ENCODE results near the gene SLC23A1. TPM values are rescaled to one million over a fixed set of nuclear protein-coding genes. Genes with fewer than 3 reads are reported as not detected.

The SLC23A1 gene
- total and polyA plus RNA-seq, 9 of the 15 experiments (the other 6 are each of a cell fraction or from before 2014, with no cell fraction given), result 0.03 to 0.20 (median 0.05) TPM; not detected in 5

DNA sequence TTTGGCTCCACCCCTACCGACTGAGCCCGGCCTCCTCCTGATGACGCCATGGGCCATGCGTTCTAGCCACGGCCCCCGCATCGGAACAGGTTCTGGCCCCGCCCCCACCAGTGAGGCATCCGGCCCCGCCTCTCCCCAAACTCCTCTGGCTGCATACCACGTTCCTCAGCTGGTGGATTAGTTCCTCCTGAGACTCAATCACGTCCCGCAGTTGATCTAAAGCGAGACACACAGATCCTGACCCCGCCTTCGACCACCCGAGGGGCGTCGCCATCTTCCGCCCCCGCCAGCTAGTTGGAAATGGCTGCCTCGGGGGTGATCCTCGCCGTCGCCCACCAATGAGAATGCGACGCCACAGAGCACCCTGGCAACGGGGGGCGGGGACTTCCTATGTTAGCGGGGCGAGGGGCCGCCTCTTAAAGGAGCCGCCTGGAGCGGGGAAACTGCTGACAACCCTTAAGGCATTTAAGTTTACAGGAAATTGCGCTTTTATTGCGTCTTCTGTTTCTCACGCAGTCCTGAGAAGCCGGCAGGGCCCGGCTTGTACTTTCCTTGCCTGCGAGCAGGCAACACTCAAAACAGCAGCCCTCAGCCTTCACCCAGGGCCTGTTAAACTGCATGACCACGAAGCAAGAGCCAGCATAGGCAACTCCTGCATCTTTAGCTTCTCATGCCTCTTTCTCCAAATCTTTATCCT, 20.8 kb upstream of the SLC23A1 start, which contains the start of gene SPATA24 (continued):
- TF ChIP-seq CC2D1A (IDR thresholded peaks at IDR 0.05), result peak; percentile 99
- TF ChIP-seq ZNF143 (CRISPR knock-in tag; IDR thresholded peaks at IDR 0.05), result no peak
- TF ChIP-seq HDAC2 (IDR thresholded peaks at IDR 0.05), result peak; percentile 94
- TF ChIP-seq JUN (IDR thresholded peaks at IDR 0.05; ENCODE audit: borderline replicate concordance, low read depth, low read length), result peak; percentile 7; the same call in 1 of the 2 replicates
- no peak for TF ChIP-seq JUN (CRISPR knock-in tag; IDR thresholded peaks at IDR 0.05; ENCODE audit: borderline replicate concordance)
- TF ChIP-seq CBX3 (IDR thresholded peaks at IDR 0.05; ENCODE audit: borderline replicate concordance in 1 of 2, low read length in 2 of 2), result 0 out of 3 replicates have a peak, but pooled peaks of 1 of the 2 experiments have one; percentile 8
- TF ChIP-seq ZBTB17 (CRISPR knock-in tag; IDR thresholded peaks at IDR 0.05), result peak; percentile 36; the same call in 1 of the 2 replicates
- TF ChIP-seq IRF2 (CRISPR knock-in tag; IDR thresholded peaks at IDR 0.05), result no peak
- peak; percentile 74; the same call in 1 of the 2 replicates for TF ChIP-seq MXI1 (IDR thresholded peaks at IDR 0.05; ENCODE audit: low read depth, low read length)
- no peak for TF ChIP-seq ZNF217 (CRISPR knock-in tag; IDR thresholded peaks at IDR 0.05)
- TF ChIP-seq, protein P1, sequence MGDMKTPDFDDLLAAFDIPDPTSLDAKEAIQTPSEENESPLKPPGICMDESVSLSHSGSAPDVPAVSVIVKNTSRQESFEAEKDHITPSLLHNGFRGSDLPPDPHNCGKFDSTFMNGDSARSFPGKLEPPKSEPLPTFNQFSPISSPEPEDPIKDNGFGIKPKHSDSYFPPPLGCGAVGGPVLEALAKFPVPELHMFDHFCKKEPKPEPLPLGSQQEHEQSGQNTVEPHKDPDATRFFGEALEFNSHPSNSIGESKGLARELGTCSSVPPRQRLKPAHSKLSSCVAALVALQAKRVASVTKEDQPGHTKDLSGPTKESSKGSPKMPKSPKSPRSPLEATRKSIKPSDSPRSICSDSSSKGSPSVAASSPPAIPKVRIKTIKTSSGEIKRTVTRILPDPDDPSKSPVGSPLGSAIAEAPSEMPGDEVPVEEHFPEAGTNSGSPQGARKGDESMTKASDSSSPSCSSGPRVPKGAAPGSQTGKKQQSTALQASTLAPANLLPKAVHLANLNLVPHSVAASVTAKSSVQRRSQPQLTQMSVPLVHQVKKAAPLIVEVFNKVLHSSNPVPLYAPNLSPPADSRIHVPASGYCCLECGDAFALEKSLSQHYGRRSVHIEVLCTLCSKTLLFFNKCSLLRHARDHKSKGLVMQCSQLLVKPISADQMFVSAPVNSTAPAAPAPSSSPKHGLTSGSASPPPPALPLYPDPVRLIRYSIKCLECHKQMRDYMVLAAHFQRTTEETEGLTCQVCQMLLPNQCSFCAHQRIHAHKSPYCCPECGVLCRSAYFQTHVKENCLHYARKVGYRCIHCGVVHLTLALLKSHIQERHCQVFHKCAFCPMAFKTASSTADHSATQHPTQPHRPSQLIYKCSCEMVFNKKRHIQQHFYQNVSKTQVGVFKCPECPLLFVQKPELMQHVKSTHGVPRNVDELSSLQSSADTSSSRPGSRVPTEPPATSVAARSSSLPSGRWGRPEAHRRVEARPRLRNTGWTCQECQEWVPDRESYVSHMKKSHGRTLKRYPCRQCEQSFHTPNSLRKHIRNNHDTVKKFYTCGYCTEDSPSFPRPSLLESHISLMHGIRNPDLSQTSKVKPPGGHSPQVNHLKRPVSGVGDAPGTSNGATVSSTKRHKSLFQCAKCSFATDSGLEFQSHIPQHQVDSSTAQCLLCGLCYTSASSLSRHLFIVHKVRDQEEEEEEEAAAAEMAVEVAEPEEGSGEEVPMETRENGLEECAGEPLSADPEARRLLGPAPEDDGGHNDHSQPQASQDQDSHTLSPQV (IDR thresholded peaks at IDR 0.05), result peak; percentile 86
- TF ChIP-seq NONO (IDR thresholded peaks at IDR 0.05; ENCODE audit: low read depth in 2 of 2, low read length in 1 of 2), result 0 out of 4 replicates have a peak, but pooled peaks of 1 of the 2 experiments have one; percentile 43
- 0 out of 2 replicates have a peak, but pooled peaks have one; percentile 31 for TF ChIP-seq BCL6 (CRISPR knock-in tag; IDR thresholded peaks at IDR 0.05)
- peak; percentile 97 for TF ChIP-seq EP400 (IDR thresholded peaks at IDR 0.05)
- TF ChIP-seq, protein P2, sequence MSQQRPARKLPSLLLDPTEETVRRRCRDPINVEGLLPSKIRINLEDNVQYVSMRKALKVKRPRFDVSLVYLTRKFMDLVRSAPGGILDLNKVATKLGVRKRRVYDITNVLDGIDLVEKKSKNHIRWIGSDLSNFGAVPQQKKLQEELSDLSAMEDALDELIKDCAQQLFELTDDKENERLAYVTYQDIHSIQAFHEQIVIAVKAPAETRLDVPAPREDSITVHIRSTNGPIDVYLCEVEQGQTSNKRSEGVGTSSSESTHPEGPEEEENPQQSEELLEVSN (IDR thresholded peaks at IDR 0.05; ENCODE audit: borderline replicate concordance in 1 of 2, extremely low read depth in 1 of 2, insufficient read depth in 1 of 2, insufficient read length in 1 of 2, low read depth in 1 of 2, low read length in 1 of 2, poor library complexity in 1 of 2, severe bottlenecking in 1 of 2), result peak; percentile 20 to 26
- TF ChIP-seq ZSCAN32 (CRISPR knock-in tag; IDR thresholded peaks at IDR 0.05), result no peak
- no peak for TF ChIP-seq HDAC8 (tag; IDR thresholded peaks at IDR 0.05)
- TF ChIP-seq NR2C1 (IDR thresholded peaks at IDR 0.05), result no peak
- TF ChIP-seq NR2C1 (tag; IDR thresholded peaks at IDR 0.05), result peak; percentile 23; the same call in 1 of the 2 replicates
- TF ChIP-seq, protein P3, sequence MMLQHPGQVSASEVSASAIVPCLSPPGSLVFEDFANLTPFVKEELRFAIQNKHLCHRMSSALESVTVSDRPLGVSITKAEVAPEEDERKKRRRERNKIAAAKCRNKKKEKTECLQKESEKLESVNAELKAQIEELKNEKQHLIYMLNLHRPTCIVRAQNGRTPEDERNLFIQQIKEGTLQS (IDR thresholded peaks at IDR 0.05), result peak; percentile 90
- TF ChIP-seq, protein P3 (CRISPR knock-in tag; conservative IDR thresholded peaks at IDR 0.05), result no peak
- TF ChIP-seq PHF21A (IDR thresholded peaks at IDR 0.05; ENCODE audit: borderline replicate concordance, low read depth), result no peak
